Jurkat, Clone E6-1 (cell line): Measurements from ENCODE around the gene SOX6.
"Not testable (repeated sequence)": the region's sequence is repeated elsewhere in the genome, so short reads cannot be mapped to it uniquely, and the experiment has no call there.

Experiments
- DNase-seq: peaks from one replicate; pipeline ENCODE4 v3.0.0-alpha.2; 2011; ENCODE audit warnings: low read depth, low spot score
- H3K4me3 ChIP-seq: 2 replicates; pipeline ENCODE4 v1.5.1; 2011; ENCODE audit warnings: mild to moderate bottlenecking, low read length, control low read depth, moderate library complexity

The SOX6 gene

GRCh38 chr11:16088774-16089173 is 267.6 kb downstream of the SOX6 start:
- H3K4me3 ChIP-seq, result no peak overlapping the region
- no peak for DNase-seq

GRCh38 chr11:16087886-16088285 is 268.5 kb downstream of the SOX6 start:
- no peak overlapping the region for H3K4me3 ChIP-seq
- DNase-seq, result no peak

GRCh38 chr11:16086229-16086819 is 270.0 kb downstream of the SOX6 start:
- DNase-seq, result no peak
- no peak overlapping the region for H3K4me3 ChIP-seq

GRCh38 chr11:16082095-16083055 is 274.0 kb downstream of the SOX6 start:
- H3K4me3 ChIP-seq, result no peak overlapping the region
- no peak for DNase-seq

GRCh38 chr11:16081382-16082094 is 274.8 kb downstream of the SOX6 start:
- DNase-seq, result no peak
- H3K4me3 ChIP-seq, result no peak overlapping the region

GRCh38 chr11:16080688-16081381 is 275.5 kb downstream of the SOX6 start:
- H3K4me3 ChIP-seq, result no peak overlapping the region
- DNase-seq, result no peak

- no peak overlapping the region for H3K4me3 ChIP-seq
- no peak for DNase-seq
Measured at GRCh38 chr11:16078936-16079335, 277.4 kb downstream of the SOX6 start.

GRCh38 chr11:16070573-16070972 is 285.8 kb downstream of the SOX6 start:
- DNase-seq, result no peak

GRCh38 chr11:16067268-16067667 is 289.1 kb downstream of the SOX6 start:
- H3K4me3 ChIP-seq, DNase-seq: not testable (repeated sequence)

More at GRCh38 chr11:16070573-16070972, 285.8 kb downstream of the SOX6 start:
- no peak overlapping the region for H3K4me3 ChIP-seq

GRCh38 chr11:16059332-16059731 is 297.0 kb downstream of the SOX6 start:
- DNase-seq, result no peak

GRCh38 chr11:16058671-16059070 is 297.7 kb downstream of the SOX6 start:
- H3K4me3 ChIP-seq, result no peak overlapping the region
- no peak for DNase-seq

More at GRCh38 chr11:16059332-16059731, 297.0 kb downstream of the SOX6 start:
- no peak overlapping the region for H3K4me3 ChIP-seq

- H3K4me3 ChIP-seq, result no peak overlapping the region
- DNase-seq, result no peak
Measured at GRCh38 chr11:16052750-16053149, 303.6 kb downstream of the SOX6 start.

- H3K4me3 ChIP-seq, result no peak overlapping the region
- DNase-seq, result no peak
Measured at GRCh38 chr11:16049611-16050010, 306.7 kb downstream of the SOX6 start.

- H3K4me3 ChIP-seq, result no peak overlapping the region
Measured at GRCh38 chr11:16047073-16047472, 309.3 kb downstream of the SOX6 start.

GRCh38 chr11:16043617-16044016 is 312.7 kb downstream of the SOX6 start:
- DNase-seq, result no peak
- no peak overlapping the region for H3K4me3 ChIP-seq

More at GRCh38 chr11:16047073-16047472, 309.3 kb downstream of the SOX6 start:
- no peak for DNase-seq

- H3K4me3 ChIP-seq, result no peak overlapping the region
- DNase-seq, result no peak
Measured at GRCh38 chr11:16041207-16041606, 315.1 kb downstream of the SOX6 start.

GRCh38 chr11:16040151-16040550 is 316.2 kb downstream of the SOX6 start:
- no peak overlapping the region for H3K4me3 ChIP-seq
- DNase-seq, result no peak

- no peak for DNase-seq
- H3K4me3 ChIP-seq, result no peak overlapping the region
Measured at GRCh38 chr11:16037179-16037578, 319.2 kb downstream of the SOX6 start.

GRCh38 chr11:16036218-16036617 is 320.1 kb downstream of the SOX6 start:
- no peak for DNase-seq
- no peak overlapping the region for H3K4me3 ChIP-seq
